Kidney (tissue), 14 donors: ENCODE data around the gene HOXD1. TPM values are rescaled to one million over a fixed set of nuclear protein-coding genes. Genes with fewer than 3 reads are reported as not detected.
A peak's percentile ranks its signal among the peaks of the same experiment; 100 is the strongest.

Experiments
- DNase-seq, 5 donors: peaks; one replicate each; pipeline ENCODE4 v3.0.0-alpha.2; 2013 to 2020
- FAIRE-seq: peaks from 2 replicates; lab custom pipeline; 2012; peaks lifted over from hg19 to GRCh38; lab: Jason Lieb, UNC
- H3K27ac ChIP-seq, 2 donors: one replicate each; pipeline ENCODE4 v1.7.0; 2013; ENCODE audit warnings: low read depth in 2 of 2, low read length in 2 of 2, inconsistent platforms in 1 of 2
- H3K27me3 ChIP-seq: one replicate; pipeline ENCODE4 v1.7.1; 2013; ENCODE audit warnings: low read length, inconsistent platforms; ENCODE audit not compliant: control insufficient read depth, insufficient read depth
- H3K36me3 ChIP-seq, 3 donors: one replicate each; pipeline versions ENCODE4 v1.7.0 to v1.7.1; 2013; ENCODE audit warnings: low read length in 3 of 3, control low read depth in 1 of 3, inconsistent platforms in 1 of 3; ENCODE audit not compliant: insufficient read depth in 3 of 3, control insufficient read depth in 2 of 3
- H3K4me1 ChIP-seq, 3 donors: one replicate each; pipeline versions ENCODE4 v1.7.0 to v1.7.1; 2013; ENCODE audit warnings: low read length in 3 of 3, inconsistent platforms in 1 of 3, low read depth in 1 of 3; ENCODE audit not compliant: control insufficient read depth in 2 of 3, insufficient read depth in 2 of 3
- H3K4me3 ChIP-seq, 3 donors: one replicate each; pipeline versions ENCODE4 v1.7.0 to v1.8.1; 2013; ENCODE audit warnings: low read length in 3 of 3, control low read depth in 1 of 3, inconsistent platforms in 1 of 3
- H3K9ac ChIP-seq, 3 donors: one replicate each; pipeline versions ENCODE4 v1.7.0 to v1.7.1; 2013; ENCODE audit warnings: low read length in 3 of 3, control low read depth in 1 of 3, inconsistent platforms in 1 of 3
- H3K9me3 ChIP-seq, 3 donors: one replicate each; pipeline versions ENCODE4 v1.7.0 to v1.7.1; 2013; ENCODE audit warnings: low read length in 3 of 3, control low read depth in 1 of 3, inconsistent platforms in 1 of 3; ENCODE audit not compliant: control insufficient read depth in 2 of 3, insufficient read depth in 1 of 3
- CTCF ChIP-seq: IDR thresholded peaks from 3 replicates; pipeline ENCODE4 v1.5.1; 2012; ENCODE audit warnings: mild to moderate bottlenecking, moderate library complexity, borderline replicate concordance; ENCODE audit not compliant: insufficient read depth; ENCODE audit errors: extremely low read depth
- intact Hi-C: fragments of 100-400 bp; cut with DNase I; formaldehyde crosslinking; loops from one replicate; pipeline ENCODE4 v1.11.1; 2022
- polyA plus RNA-seq: library from polyadenylated mRNA; stranded (reverse); fragments of 350-450 nt; fragmentation: Illumina TruSeq; extraction: RNeasy Lipid Tissue Mini Kit (QIAGEN cat#74804); gene quantifications from one replicate; pipeline ENCODE4 v1.2.3, GENCODE V29; 2014; ENCODE audit warnings: low read depth, low replicate concordance; ENCODE audit not compliant: insufficient read depth
- total RNA-seq: library from RNA; stranded (reverse); fragmentation: NEBNext Ultra II Directional; extraction: Animal tissue kit (Norgen Biotek cat#: 25700); gene quantifications from one replicate; pipeline ENCODE4 v1.2.1, GENCODE V29; 2021
- donor health status: control.
- donor health status: control.
- donor health status: control.
- donor health status: control.
- donor health status: control.
- donor health status: DM: yes; HTN: yes; CAD: no.
- donor health status: Normal renal cell carcinoma (clear cell type).

HOXD1 gene
- total and polyA plus RNA-seq, 2 donors from 2014 or later = 4.3 to 11.3 TPM

- H3K27me3 ChIP-seq = no peaks in the 10 kb centered on the region
- H3K36me3 ChIP-seq = no peaks in the 10 kb centered on the region
- no peak for TF ChIP-seq CTCF
- H3K9me3 ChIP-seq = no peaks in the 10 kb centered on the region
- DNase-seq = peak in 4 of 5 donors; percentile 79 to 90 (median 85)
- peak overlapping the region; percentile 71 to 85 for H3K27ac ChIP-seq
- intact Hi-C loops = no loop called here
- peak overlapping the region in 1 of 3 donors; percentile 53 for H3K4me3 ChIP-seq
- peaks cover 6 to 15% (median 9%) of the 10 kb centered on the region in 3 donors for H3K4me1 ChIP-seq
- FAIRE-seq = no peak
- peak overlapping the region in 1 of 3 donors; percentile 77 for H3K9ac ChIP-seq
These were observed 17.7 kb upstream of the HOXD1 start for GRCh38 chr2:176170602-176171305.

- H3K9ac ChIP-seq = peak overlapping the region in 1 of 3 donors; percentile 77
- H3K27me3 ChIP-seq = no peaks in the 10 kb centered on the region
- peak overlapping the region; percentile 71 to 85 for H3K27ac ChIP-seq
- H3K4me3 ChIP-seq = peak overlapping the region in 2 of 3 donors; percentile 1 to 53
- FAIRE-seq (no peak), DNase-seq (peak; percentile 66 to 80 (median 73))
- TF ChIP-seq CTCF = no peak
- H3K36me3 ChIP-seq = no peaks in the 10 kb centered on the region
- H3K4me1 ChIP-seq = peaks cover 6 to 16% (median 6%) of the 10 kb centered on the region in 3 donors
- intact Hi-C loops = no loop called here
- H3K9me3 ChIP-seq = no peaks in the 10 kb centered on the region
These were observed 17.0 kb upstream of the HOXD1 start for GRCh38 chr2:176171351-176172006.

- peak overlapping the region; percentile 7 to 77 (median 43) for H3K9ac ChIP-seq
- FAIRE-seq = no peak
- no peaks in the 10 kb centered on the region for H3K27me3 ChIP-seq
- peak overlapping the region; percentile 71 to 85 for H3K27ac ChIP-seq
- H3K4me1 ChIP-seq = peaks cover 6 to 16% (median 7%) of the 10 kb centered on the region in 3 donors
- peak in 4 of 5 donors; percentile 52 to 70 (median 62) for DNase-seq
- H3K36me3 ChIP-seq = no peaks in the 10 kb centered on the region
- TF ChIP-seq CTCF = no peak
- no peaks in the 10 kb centered on the region for H3K9me3 ChIP-seq
- H3K4me3 ChIP-seq = peak overlapping the region; percentile 51 to 58 (median 53)
- intact Hi-C loops = no loop called here
These were observed 16.2 kb upstream of the HOXD1 start for GRCh38 chr2:176172007-176172894.
